SK-N-MC (cell line): Measurements from ENCODE around the gene RUNX1.

Experiments used
- EZH2 ChIP-seq: fragments of 200-600 bp; sonication (generic); IDR thresholded peaks from one replicate; pipeline ENCODE4 v1.6.1; 2017; ENCODE audit warnings: antibody characterized with exemption
- FOXP2 ChIP-seq: optimal IDR thresholded peaks from 2 replicates; pipeline ENCODE3; 2011; ENCODE audit warnings: mild to moderate bottlenecking, moderate library complexity; ENCODE audit not compliant: insufficient read depth; ENCODE audit errors: extremely low read length, control extremely low read depth
- POLR2AphosphoS5 ChIP-seq: IDR thresholded peaks from 2 replicates; pipeline ENCODE4 v1.6.1; 2012; ENCODE audit warnings: mild to moderate bottlenecking, low read depth, low read length, borderline replicate concordance

DNA sequence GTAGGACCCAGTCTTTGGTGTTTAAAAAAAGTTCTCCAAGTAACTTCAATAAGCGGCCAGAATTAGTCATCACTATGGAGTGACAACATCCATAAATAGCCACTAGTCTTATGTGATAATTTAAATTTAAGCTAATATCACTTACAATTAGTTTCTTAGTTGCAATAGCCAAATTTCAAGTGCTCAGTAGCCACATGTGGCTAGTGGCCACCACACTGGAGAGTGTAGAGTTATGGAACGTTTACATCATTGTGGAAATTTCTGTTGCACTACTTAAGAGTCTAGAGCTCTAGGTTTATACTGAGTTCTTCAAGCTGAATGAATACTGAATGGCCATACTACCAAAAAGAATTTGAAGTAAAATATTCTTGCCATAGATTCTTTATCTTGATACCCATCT, 121.1 kb downstream of the RUNX1 start:
- TF ChIP-seq POLR2AphosphoS5 (no peak), EZH2 (no peak), FOXP2 (no peak)
